Non-pigmented ciliary epithelial cell (primary cell): ENCODE measurements around the gene ZFYVE9.
"Not testable (repeated sequence)": the region's sequence is repeated elsewhere in the genome, so short reads cannot be mapped to it uniquely, and the experiment has no call there.

ENCODE experiments used
- DNase-seq: peaks from one replicate; pipeline ENCODE4 v3.0.0-alpha.2; 2010; ENCODE audit warnings: low read depth

ZFYVE9 gene

GRCh38 chr1:52368383-52369172 lies 226.7 kb downstream of the ZFYVE9 start:
- no peak for DNase-seq

- not testable (repeated sequence) for DNase-seq
Observed at GRCh38 chr1:52369851-52370250, 228.0 kb downstream of the ZFYVE9 start.

GRCh38 chr1:52385376-52385775 lies 243.5 kb downstream of the ZFYVE9 start:
- DNase-seq = no peak

- no peak for DNase-seq
Observed at GRCh38 chr1:52386458-52386857, 244.6 kb downstream of the ZFYVE9 start.

- DNase-seq = no peak
Observed at GRCh38 chr1:52393174-52393573, 251.3 kb downstream of the ZFYVE9 start.
